NCI-H1417 (cell line): ENCODE results near the gene GSX1.
"Not testable (repeated sequence)": the region's sequence is repeated elsewhere in the genome, so short reads cannot be mapped to it uniquely, and the experiment has no call there.

Source experiments
- DNase-seq, 3 experiments: peaks; one replicate each; lab custom pipeline; 2025; lab: John Stamatoyannopoulos, UW

GSX1 gene

DNA sequence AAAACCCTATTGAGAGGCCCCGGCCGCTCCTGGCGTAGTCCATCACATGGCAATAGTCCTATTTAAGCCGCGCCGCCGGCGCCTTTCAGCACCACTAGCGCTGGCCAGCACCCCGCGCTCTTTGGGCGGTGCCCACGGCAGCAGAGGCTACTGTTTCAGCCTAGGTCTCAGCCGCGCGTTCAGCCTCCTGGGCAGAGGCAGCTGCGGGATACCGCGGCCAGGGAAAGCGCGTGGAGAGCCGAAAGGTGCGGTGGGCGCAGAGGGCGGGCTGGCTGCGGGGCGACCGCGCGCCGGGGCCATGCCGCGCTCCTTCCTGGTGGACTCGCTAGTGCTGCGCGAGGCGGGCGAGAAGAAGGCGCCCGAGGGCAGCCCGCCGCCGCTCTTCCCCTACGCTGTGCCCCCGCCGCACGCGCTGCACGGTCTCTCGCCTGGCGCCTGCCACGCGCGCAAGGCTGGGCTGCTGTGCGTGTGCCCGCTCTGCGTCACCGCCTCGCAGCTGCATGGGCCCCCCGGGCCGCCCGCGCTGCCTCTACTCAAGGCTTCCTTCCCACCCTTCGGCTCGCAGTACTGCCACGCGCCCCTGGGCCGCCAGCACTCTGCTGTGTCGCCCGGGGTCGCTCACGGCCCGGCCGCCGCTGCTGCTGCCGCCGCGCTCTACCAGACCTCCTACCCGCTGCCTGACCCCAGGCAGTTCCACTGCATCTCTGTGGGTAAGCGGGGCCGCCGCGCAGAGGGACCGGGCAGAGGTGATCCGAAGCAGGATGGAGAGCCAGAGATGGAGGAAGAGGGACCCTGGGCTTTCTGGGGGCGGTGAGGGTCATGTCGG is at the start of gene GSX1:
Gene GSX1, plus strand, starts transcription at position 91 of the 826 bp plus-strand sequence. Its CDS starts 208 bp downstream, at position 299.
- no peak for DNase-seq

DNA sequence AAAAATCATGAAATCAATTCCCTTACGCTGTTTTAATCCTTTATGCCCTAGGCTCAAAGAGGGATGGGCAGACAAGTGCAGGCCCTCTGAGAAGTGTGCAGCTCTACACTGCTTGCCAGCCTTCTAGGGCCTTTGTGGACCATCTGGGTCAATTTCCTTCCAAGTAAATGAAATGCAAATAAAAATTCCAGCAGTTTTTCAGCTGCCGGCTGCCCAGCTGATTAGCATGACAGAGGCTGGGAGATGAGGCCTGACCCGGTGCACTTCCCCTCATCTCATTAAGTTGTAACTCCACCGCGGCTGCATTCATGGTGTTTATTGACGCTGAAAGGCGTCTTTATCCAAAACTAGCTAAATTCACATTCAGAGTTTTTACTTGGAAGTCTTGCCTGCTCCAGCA is 47.5 kb upstream of the GSX1 start:
- no peak for DNase-seq

DNA sequence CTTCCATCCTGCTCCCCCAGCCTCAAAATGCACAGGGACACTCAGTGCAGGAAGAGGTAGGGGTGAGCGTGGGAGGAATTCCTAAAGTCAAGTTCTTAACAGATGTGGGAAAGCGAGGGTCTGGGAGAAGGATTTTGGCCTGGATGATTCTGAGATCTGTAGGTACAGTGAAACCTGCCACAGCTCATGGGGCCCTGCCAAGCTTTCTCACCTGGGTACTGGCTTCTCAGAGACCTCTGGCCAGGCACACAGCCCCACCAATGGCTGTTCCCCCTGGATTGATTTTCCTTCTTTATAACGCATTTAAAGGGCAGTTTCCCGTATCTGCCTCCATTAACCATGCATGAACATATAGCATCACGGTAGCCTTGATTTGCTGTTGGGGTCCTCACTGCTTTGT is 47.0 kb upstream of the GSX1 start:
- no peak for DNase-seq

DNA sequence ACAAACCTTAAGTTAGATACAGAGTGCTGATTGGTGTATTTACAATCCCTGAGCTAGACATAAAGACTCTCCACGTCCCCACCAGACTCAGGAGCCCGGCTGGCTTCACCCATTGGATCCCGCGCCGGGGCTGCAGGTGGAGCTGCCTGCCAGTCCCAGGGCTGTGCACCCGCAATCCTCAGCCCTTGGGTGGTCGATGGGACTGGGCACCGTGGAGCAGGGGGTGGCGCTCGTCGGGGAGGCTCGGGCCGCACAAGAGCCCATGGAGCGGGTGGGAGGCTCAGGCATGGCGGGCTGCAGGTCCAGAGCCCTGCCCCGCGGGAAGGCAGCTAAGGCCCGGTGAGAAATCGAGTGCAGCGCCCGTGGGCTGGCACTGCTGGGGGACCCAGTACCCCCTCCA is 44.1 kb upstream of the GSX1 start:
- DNase-seq: not testable (repeated sequence)

DNA sequence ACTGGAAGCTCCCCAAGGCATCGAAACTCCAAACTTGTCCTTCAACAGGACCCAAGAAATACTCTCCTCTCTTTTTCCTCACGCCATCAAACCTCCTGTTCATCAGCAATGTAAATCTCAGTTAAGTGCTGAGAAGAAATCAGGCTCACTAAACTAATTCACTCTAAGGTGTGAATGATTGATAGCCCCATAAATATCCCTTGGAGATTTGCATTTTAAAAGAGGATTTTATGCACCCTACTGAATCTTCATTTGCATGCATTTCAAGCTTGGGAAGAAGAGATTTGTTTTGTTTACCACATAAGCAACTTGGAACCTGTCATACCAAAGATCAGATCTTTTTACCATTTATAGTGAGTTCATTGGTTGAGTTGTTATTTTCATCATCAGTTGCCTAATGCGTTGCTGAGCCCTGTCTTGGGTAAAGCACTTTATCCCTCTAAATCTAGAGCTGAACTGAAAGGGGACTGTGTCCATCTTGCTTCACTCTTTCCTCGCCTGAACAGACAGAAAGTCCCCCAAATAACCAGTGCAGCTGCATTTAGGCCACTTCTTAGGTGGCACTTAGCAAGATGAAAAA is 40.2 kb upstream of the GSX1 start:
- DNase-seq: no peak

DNA sequence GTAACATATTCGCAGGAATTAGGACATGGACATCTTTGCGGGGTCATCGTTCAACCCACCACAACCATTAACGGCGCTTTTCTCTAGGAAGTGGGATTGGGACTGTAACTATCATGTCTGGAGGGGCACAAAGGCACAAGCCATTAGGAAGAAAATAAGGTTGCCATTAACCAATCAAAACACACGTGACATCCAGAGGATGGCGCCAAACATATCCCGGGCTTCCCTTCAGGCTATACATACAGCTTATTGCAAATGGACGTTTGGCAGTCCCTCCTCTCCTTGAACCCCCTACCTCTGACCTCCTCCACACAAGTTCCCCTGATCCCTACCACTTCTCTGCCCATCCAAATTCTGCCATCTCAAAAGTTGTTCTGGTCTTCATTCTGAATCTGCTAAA is 26.6 kb upstream of the GSX1 start:
- DNase-seq: no peak

DNA sequence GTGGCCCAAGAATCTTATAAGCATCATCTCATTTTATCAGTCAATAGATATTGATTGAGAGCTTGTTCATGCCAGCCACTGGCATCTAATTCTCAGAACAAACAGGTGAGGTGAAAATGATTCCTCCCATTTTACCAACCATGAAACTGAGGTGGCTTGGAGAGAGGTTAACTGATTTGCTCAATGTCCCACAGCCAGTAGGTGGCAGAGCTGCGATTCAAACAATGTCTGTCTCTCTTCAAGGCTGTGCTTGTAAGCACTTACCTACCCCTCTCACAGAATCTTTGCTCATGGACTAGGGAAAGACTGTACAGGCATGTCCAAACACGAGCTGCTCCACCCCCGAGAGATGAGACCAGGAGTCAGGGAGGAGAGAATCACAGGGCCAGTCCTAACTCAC is 21.5 kb upstream of the GSX1 start:
- DNase-seq: peak; percentile 6 to 36 (median 18)

DNA sequence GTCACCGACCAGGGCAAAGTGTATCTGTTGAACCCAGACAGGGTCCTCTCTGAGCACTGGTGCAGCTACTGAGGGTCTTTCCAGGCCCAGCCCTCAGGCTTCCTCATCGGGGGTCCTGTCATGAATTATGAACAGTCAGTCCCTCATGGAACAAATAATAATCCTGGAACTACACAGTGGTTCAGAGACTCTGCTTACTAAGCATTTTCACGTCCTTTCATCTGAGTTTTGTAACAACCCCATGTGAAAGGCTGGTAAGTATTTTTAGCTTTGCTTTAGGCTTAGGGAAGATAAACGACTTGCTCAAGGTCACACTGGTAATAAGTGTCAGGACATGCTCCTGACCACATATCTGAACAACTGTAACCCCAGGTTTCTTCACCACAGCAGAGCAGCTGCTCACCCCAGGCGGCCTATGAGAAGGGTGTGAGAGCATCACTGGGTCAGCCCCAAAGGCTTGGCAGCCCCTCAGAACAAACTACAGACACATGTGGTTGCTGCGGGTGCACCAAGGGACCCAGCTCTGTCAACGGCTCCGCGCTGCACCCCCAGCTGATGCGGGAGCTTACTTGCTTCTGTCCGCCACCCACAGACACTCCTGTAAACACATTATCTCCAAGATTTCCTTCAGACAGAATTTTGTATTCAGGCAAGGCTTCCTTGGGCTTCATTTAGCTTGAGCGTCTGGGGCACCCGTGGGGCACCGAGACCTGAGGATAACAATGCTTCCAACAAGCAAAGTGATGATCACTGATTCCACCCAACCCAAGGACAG is 19.4 kb upstream of the GSX1 start:
- no peak for DNase-seq

DNA sequence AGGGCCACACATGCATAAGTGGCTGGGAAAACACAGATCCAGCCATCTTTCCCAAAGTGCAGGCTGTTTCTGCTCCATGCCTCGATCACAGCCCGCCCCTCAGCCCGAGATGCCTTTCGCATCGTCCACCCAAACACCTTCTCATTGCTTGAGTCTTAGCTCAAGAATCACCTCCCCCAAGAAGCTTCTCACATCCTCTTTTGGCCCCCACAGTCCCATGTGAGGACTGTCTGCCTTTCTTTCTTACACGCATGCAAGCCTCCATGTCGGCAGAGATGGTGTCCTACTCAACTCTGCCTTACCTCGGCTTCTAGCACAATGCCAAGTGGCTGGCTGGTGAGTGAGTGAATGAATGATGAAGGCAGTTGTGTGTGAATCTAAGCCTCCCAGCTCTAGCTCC is 18.1 kb upstream of the GSX1 start:
- no peak for DNase-seq

DNA sequence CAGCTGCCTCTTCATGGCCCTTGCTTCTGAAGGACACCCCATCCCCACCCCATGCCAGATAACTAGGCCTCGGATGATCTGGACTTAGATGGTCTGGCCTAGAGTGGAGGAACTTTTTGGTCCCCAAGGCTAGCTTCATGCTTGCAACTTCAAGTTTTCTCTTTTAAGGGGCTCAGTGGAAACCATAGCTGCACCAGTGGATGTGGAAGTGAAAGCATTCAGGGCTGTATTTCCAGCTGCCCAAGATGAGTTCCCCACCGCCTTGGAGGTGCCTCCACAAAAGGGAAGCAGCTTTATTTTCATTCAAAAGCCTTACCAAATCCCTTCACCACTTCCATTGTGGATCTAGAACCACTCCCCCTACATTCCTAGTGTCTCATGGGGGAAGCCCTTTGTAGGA is 17.6 kb upstream of the GSX1 start:
- no peak for DNase-seq

DNA sequence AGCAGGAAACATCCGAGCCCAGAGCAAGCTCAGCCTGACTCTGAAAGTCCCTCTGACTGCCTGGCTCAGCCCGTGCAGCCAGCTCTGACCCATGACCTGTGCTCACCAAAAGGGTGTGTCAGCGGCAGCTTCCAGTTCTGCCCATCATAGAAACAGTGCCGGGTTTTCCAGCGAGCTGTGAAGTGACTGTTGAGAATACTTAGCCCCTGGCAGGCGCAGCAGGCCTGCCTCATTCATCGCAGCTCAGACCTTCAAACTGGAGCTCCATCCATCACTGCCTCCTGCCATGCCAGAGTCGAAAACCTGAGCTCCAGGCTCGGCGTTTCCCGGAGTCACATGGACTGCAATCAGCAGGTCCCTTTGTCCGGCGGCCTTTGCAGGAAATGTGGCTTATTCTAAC is 16.3 kb upstream of the GSX1 start:
- DNase-seq: peak in 2 of 3 experiments; percentile 12 to 55

DNA sequence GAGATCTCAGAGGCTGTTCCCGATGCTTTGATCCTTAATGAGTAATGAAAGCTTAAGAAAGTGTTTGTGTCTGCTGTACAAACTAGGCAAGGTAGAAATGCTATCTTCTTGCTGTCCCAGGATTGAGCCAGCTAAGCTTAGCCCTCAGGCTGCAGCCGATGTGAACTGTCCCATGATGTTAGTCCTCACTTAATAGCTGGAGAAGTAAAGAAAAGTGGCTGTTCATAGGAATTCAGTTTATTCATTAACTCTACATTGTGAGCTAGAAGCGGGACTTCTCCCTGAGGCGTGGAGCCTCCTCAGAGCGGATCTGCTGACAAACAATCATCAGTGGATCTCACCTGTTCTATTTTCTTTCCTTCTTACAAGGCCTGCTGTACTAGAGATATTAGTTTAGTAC is 10.1 kb upstream of the GSX1 start:
- no peak for DNase-seq

DNA sequence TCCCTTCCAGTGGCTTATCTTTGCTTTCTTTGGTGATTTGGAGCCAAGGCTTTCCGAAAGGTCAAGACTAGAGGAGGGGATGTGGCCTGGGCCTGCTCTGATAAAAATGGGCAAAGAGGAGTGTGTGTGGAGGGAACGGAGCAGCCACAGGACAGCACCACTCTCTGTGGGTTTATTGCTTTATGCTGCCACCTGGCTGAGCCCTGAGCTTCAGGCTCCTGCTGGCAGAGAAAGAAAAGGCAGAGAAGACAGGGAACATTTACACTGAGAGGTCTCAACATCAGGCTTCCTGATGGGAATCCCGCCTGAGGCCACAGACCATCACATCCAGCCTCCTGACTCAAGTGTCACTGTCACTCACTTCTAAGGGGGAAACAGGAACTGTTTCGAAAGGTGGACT is 9.2 kb upstream of the GSX1 start:
- DNase-seq: peak in 1 of 3 experiments; percentile 37

DNA sequence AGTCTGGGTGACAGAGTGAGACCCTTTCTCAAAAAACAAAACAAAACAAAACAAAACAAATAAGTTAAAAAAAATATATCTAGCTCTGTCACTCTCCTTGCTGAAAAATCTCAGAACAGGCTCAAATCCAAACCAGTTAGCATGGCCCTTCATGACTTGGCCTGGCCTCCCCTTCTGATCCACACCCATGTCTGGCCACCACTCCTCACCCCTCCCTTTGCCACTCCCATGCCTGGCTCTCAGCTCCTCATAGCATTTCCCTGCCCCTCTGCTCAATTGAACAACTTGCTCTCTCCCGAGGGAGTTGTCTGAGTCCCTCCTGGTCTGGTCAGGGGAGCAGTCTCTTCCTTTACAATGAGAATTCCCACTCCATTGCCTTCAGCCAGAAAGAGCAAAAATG is 4.0 kb upstream of the GSX1 start:
- no peak for DNase-seq

DNA sequence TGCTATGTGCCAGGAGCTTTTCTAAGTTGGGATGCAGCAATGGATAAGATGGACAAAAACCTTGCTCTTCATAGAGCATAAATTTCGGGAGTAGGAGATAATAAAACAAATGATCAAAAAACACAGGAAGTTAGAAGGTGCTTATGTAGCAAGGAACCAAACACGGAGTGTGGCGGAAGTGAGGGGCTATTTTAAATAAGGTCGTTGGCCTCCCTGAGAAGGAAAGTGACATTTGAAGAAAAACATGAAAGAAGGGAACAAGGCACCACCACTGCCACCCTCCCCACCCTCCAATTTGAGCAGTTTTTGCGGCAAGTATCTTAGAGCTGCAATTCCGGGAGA is 3.2 kb upstream of the GSX1 start:
- no peak for DNase-seq

DNA sequence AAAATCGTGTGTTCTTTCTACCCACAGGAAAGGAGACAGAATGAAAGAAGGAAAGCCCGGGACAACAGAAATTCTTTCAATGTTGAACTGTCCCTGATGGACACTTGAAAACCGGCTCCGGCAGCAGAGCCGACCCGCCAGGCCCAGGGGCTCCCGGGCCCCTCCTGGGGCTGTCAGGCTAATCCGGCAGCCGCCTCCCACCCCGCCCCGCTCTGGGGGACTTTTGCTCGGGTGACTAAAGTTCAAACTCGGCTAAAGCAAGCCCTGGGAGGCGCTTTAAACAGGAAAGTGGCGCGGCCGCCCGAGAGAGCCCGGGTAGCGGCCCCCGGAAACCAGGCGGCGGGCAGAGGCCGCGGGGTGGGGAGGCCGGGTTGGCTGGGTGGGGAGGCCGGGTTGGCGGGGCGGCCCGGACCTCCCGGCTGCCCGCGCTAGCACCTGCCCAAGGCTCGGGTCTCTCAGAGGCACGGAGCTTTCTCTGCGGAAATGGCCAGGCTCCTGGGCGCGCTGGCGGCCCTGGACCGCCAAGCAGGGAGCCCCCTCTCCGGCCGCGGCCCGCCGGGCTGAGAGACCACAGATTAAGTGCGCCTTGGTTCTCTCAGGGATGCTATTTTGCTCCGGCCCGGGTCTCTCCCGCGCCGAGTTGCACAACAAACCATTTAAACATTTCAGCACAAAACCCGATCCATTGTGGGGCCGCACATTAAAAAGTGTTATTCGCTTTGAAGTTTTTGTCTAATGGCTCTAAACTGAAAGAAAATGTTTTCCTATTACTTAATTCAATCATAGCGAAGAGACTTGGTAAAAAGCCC is 2.6 kb upstream of the GSX1 start:
- peak in 1 of 3 experiments; percentile 24 for DNase-seq

DNA sequence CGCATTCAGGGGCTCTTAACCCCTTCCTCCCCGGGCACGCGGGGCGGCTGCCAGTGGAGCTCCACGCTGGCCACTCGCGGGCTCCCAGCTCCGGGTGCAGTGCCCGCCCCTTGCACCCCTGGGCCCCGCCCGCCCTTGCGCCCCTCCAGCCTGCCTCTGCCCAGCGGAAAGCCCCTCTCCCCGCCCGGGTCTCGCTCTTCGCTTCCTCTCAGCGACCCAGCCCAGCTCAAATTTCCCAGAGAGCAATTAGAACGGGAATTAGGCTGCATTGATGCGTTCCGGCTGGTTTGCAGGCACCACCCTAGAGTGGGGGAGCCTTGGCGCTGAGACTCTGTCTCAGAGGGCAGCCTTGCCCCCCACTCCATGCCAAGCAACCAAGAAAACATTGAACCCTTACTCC is 1.8 kb upstream of the GSX1 start:
- DNase-seq: peak in 2 of 3 experiments; percentile 22 to 41

DNA sequence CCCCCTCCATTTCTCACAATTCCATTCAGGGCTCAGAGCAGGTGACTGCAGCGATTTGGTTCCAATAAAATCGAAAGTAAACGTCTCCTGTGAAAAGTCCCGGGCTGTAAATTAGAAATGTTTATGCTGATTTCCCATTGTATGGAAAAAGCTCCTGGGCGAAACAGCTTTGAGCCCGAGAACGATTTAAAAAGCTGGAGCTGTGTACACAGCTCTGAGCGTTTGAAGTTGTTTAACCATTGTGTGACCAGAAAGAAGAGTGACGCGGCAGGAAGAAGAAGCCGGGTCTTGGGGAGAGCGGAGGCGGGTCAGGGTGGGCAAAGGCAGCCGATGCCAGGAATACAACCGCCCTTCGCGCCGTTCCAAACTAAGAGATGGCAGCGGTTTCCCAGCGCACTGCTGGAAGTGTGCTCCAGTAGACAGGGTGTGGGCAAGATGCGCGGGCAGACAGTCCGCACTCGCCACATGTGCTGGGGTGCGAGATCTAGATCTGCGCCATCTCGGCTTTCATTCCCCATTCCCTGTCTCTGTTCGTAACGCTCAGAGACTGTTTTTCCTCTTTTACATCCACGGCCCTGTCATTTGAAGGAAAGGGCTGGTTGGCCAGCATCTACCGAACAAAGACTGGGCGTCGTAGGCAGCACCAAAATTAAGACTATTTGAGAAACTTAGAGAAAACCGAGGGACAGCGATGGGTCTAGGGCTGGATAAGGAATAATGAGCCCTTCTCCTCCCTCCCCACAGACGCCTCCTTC is 960 bp upstream of the GSX1 start:
- peak in 2 of 3 experiments; percentile 24 to 47 for DNase-seq

DNA sequence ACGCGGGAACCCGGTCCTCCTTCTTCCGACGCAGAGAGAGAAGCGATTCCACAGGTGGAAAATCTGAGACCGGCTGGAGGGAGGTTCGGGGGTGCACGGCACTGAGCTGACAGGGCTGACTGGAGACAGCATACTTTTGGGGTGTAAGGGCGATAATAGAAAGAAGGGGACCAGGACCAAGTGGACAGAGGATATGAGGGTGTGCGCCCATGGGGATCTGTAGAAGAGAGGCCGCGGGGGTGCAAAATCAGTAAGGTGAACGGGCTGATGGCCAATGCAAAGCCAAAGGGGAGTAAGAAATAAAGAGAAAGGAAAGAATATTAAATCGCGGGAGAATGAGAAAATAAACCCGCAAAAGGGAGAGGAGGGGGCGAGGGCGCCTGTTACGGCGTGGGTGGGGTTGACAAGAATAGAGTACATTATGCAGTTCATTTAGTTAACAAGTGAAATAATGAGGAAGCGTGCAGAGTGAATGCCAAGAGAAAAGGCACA is 336 bp upstream of the GSX1 start:
- no peak for DNase-seq

DNA sequence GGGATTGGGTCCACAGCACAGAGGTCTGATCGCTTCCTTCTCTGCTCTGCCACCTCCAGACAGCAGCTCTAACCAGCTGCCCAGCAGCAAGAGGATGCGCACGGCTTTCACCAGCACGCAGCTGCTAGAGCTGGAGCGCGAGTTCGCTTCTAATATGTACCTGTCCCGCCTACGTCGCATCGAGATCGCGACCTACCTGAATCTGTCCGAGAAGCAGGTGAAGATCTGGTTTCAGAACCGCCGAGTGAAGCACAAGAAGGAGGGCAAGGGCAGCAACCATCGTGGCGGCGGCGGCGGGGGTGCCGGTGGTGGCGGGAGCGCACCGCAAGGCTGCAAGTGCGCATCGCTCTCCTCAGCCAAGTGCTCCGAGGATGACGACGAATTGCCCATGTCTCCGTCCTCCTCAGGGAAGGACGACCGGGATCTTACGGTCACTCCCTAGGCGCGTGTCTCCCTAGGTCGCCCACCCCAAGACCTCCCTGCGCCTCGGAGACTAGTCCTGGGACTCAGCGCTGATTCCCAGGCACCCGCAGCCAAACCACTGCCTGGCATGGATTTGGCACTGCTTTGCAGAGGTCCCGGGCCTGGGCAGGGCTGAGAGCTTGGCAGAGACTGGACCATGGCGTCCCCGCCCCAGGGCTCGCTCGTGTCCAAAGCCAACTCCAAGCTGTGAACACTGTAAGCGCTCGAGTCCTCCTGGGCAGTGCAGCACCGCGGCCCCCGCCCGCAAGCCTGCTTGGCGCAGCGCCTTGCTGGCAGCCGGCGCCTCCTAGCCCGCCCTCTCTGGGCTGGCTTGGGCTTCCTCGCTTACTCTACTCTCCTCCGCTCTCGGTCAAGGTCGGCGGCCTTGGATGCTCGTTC is 1.5 kb downstream of the GSX1 start:
- DNase-seq: no peak
